ENCODE results near the gene PXDC1.
"Not testable (repeated sequence)": the region's sequence is repeated elsewhere in the genome, so short reads cannot be mapped to it uniquely, and the experiment has no call there.

Gene PXDC1

DNA sequence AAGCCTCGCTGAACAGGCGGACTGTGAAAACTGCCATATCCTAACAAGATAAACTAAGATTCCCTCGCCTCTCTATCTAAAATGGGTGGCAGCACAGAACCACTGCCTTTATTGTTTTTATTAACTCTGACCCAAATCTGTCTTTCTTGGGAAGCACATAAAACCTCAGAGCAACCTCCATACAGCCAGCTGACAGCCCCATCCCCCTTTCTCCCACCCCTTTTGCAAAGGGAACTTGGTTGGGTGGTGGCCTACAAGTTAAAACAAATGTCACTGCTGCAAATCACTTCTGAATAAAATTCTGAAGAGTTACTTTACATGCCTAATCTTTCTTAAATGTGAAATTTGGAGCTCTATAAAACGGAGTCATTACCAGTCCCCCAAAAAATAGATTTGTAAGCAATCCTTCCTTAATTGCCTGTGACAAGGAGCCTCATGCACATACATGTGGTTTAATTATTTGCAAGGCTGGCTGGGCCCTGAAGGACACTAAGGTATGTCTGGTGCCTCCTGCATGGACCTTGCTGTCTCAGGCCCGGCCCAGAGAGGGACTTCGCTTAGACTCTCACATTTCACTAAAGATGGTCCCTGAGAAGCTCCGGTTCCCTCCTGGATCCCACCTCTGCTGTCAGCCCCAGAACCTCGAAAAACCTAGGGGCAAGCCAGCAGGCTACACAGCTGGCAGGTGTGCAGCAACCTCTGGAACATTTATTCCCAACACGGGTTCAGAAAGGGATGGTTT is 21.7 kb downstream of the PXDC1 start:
- no peak for DNase-seq

GRCh38 chr6:3727593-3728108 is 23.9 kb downstream of the PXDC1 start:
- no peak for DNase-seq

GRCh38 chr6:3727036-3727435 is 24.5 kb downstream of the PXDC1 start:
- no peak for DNase-seq

- no peak for DNase-seq
These were observed 25.1 kb downstream of the PXDC1 start for GRCh38 chr6:3726421-3726820.

DNA sequence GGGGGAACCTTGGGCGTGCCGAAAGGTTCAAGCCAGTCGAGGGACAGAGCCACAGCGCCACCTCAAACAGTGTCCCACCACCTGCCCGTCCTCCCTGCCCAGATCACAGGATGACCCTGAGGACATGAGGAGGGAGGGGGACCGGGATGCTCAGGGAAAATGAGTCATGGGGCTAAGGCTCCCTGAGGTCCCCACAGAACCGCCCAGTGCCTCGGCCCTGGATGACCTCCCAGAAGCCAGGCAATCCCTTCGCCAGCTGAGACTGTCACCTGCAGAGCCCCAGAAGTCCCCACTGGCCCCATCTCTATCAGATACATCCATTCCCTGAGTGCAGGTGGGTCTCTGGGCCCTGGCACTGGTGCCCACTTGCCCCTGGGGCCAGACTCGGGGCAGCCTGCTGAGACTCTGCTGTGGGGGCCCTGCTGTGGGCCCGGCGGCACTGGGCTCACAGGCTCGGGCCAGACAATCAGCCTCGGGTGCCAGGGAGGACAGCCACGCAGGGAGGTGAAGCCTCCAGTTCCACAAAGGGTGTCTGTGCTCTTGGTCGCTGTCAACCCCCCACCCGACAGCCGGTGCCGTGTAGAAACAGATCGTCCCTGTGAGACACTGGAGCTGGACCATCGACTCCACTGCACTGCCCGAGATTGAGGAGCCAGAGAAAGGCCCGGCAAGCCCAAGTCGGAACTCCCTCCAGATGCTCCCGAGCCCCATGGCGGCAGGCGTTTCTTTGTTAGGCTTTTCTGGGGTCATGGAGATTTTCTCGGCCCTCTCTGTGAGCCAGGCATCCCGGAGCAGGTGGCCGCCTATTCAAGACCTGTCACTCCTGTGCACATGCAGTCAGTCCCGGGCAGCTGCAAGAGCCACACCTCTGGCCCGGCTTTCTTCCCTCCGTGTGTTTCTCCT is 26.1 kb downstream of the PXDC1 start:
- DNase-seq, result no peak

DNA sequence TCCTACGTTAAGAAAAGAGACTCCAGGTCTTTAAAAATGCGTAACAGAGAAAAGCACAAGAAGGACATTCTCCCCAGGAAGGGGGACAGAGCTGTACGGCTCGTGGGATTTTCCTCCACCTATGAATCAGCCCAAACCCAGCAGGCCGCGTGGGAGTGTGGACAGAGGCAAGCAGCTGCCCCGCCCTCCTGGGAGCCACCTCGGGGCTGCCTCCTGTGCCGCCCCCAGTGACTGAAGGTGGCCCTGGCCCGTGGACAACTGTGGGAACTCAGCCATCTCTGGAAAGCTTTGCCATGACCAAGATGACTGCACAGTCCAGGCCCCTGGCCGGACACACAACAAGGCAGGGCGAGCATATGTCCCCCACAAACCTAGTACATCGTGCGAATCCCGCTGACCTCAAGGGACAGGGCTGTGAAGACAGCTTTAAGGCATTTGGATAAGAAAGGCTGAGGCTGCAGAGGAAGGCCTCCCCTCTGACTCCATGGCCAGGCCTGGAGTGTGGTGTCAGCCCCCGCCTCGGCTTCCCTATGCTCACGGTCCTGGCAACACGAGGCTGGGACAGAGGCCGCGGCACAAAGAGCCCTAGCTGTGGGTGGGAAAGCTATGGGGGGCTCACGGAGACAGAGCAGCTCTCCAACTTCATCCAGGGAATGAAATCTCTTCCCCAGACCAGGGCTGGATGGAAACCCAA is 26.9 kb downstream of the PXDC1 start:
- no peak for DNase-seq

- no peak for DNase-seq
These were observed 27.5 kb downstream of the PXDC1 start for GRCh38 chr6:3723966-3724365.

- no peak for DNase-seq
These were observed 28.3 kb downstream of the PXDC1 start for GRCh38 chr6:3723251-3723650.

GRCh38 chr6:3722785-3723184 is 28.7 kb downstream of the PXDC1 start:
- DNase-seq, result no peak

DNA sequence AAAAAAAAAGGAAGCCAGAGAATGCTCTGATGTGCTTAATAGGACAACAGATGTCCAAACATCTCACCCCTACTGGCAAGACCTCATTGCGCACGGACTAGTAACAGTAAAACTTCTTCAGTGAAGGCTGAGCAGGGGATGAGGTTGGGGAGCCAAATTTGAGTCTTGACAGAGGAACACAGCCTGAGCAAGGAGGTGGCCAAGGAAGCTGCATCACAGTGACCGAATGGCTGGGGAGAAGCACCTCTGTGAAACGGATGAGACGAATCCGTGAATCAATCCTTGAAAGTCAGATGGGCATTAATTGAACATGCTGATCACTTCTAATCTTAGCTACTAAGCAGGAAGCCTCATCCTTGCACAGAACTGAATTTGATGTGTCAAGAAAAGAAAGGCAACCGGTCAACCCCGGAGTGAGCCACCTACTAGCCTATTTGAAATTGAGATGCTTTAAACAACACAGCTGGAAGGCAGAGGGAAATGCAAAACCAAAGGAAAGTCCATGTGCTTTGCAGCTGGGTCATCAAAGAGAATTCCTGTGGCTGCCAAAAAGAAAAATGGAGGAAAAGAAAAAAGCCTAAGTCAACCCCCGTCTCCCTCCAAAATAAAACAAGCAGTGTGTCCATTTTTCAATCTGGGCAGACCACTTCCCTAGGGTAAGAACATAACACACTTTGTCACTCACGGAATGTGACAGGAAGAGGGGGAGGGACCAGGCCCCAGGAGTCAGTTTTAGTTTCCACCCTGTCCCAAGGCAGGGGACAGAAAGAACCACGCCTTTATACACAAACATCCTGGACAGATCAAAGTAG is 29.5 kb downstream of the PXDC1 start:
- DNase-seq, result no peak

GRCh38 chr6:3720770-3721169 is 30.7 kb downstream of the PXDC1 start:
- not testable (repeated sequence) for DNase-seq

- no peak for DNase-seq
These were observed 31.8 kb downstream of the PXDC1 start for GRCh38 chr6:3719462-3720308.

GRCh38 chr6:3718407-3718806 is 33.1 kb downstream of the PXDC1 start:
- DNase-seq, result no peak

DNA sequence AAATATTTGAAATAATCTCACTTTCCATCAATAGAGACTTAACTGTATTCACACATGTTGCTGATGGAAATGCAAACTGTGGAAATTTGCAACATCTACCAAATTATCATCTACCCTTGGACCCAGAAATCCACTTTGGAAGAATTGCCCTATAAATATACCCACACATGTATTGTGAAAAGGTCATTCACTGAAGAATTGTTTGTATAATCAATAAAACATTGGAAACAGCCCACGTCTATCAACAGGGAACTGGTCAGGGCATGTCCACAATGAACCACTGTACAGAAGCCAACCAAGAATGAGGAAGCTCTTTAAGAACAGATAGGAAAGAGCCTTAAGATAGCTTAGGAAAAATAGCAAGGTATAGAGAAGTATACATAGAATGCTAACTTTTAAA is 36.2 kb downstream of the PXDC1 start:
- DNase-seq, result no peak

- no peak for DNase-seq
These were observed 36.7 kb downstream of the PXDC1 start for GRCh38 chr6:3714768-3715167.

- no peak for DNase-seq
These were observed 37.4 kb downstream of the PXDC1 start for GRCh38 chr6:3714111-3714510.

GRCh38 chr6:3712827-3713665 is 38.5 kb downstream of the PXDC1 start:
- DNase-seq, result no peak

GRCh38 chr6:3711776-3712175 is 39.7 kb downstream of the PXDC1 start:
- DNase-seq, result no peak

DNA sequence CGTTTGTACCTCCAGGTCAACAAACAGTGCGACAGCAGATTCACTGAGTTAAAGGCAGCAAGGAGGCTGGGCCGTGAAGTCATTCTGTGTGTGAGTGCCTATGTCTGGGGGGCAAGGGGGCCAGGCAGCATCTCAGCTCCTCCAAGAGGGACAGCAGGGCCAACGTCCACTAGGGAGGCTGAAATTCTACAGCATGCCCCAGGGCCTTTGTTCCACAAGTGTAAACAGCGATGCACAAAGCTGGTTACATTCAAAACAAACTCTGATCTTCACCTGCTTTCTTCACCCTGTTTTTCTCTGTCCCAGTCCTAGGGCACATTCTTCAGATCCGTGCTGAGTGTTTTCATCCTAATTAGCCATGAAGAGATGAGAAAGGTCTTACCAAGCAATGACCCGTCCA is 41.1 kb downstream of the PXDC1 start:
- DNase-seq, result no peak

DNA sequence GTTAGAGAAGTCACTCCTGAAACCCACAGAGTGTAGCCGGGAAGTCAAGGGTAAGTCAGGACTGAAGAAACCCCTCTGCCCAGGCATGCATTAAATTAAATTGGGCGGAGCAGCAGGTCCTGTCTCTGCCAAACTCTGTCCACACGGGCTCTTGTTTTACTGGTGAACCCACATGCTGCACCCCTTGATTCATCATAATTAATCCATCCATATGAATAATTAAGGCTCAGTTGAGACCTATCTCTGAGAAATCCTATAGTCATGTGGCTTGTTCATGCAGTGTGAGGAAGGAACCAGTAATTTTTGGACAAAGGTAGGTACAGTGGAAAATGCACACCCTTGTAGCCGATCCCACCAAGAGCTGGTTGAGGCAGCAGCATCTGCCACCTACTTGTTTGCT is 43.0 kb downstream of the PXDC1 start:
- DNase-seq, result no peak
